HEK293 (cell line): ENCODE measurements around the gene CFAP299.

ENCODE experiments used
- ATF2 ChIP-seq: fragments of 450-650 bp; formaldehyde crosslinking; IDR thresholded peaks from 2 replicates; pipeline ENCODE4 v1.5.1; 2016; ENCODE audit warnings: missing biosample characterization, missing genetic modification characterization, low read depth
- CTCF ChIP-seq: fragments of 450-650 bp; formaldehyde crosslinking; IDR thresholded peaks from 2 replicates; pipeline ENCODE4 v1.5.1; 2016; ENCODE audit warnings: missing biosample characterization, missing genetic modification characterization
- HOXA7 ChIP-seq: sonication (generic); formaldehyde crosslinking; IDR thresholded peaks from 2 replicates; pipeline ENCODE4 v1.8.1; 2022; ENCODE audit warnings: missing genetic modification reagents, borderline replicate concordance
- KLF16 ChIP-seq: fragments of 450-650 bp; formaldehyde crosslinking; IDR thresholded peaks from 2 replicates; pipeline ENCODE4 v1.5.1; 2017; ENCODE audit warnings: missing biosample characterization, missing genetic modification characterization
- MZF1 ChIP-seq: fragments of 450-650 bp; formaldehyde crosslinking; IDR thresholded peaks from 2 replicates; pipeline ENCODE4 v1.5.1; 2017; ENCODE audit warnings: missing biosample characterization, missing genetic modification characterization, borderline replicate concordance
- REST ChIP-seq: fragments of 450-650 bp; formaldehyde crosslinking; IDR thresholded peaks from 2 replicates; pipeline ENCODE4 v1.5.1; 2016; ENCODE audit warnings: missing biosample characterization, missing genetic modification characterization
- ZFP37 ChIP-seq: fragments of 450-650 bp; formaldehyde crosslinking; IDR thresholded peaks from 2 replicates; pipeline ENCODE4 v1.5.1; 2016; ENCODE audit warnings: missing biosample characterization, missing genetic modification characterization
- ZNF280D ChIP-seq: fragments of 450-650 bp; formaldehyde crosslinking; IDR thresholded peaks from 2 replicates; pipeline ENCODE4 v1.5.1; 2016; ENCODE audit warnings: missing biosample characterization, missing genetic modification characterization
- ZNF354C ChIP-seq: fragments of 450-650 bp; formaldehyde crosslinking; IDR thresholded peaks from 2 replicates; pipeline ENCODE4 v1.5.1; 2016; ENCODE audit warnings: missing biosample characterization, missing genetic modification characterization, low read depth, borderline replicate concordance
- ZNF391 ChIP-seq: fragments of 450-650 bp; formaldehyde crosslinking; IDR thresholded peaks from 2 replicates; pipeline ENCODE4 v1.5.1; 2016; ENCODE audit warnings: low read depth, missing biosample characterization, missing genetic modification characterization, borderline replicate concordance
- ZNF530 ChIP-seq: fragments of 450-650 bp; formaldehyde crosslinking; IDR thresholded peaks from 2 replicates; pipeline ENCODE4 v1.5.1; 2016; ENCODE audit warnings: low read depth, missing biosample characterization, missing genetic modification characterization
- ZNF639 ChIP-seq: fragments of 450-650 bp; formaldehyde crosslinking; IDR thresholded peaks from 2 replicates; pipeline ENCODE4 v1.5.1; 2016; ENCODE audit warnings: missing biosample characterization, missing genetic modification characterization

GRCh38 chr4:80710748-80711451 is 375.4 kb downstream of the CFAP299 start:
- TF ChIP-seq CTCF (tag by site-specific recombination) = no peak
- TF ChIP-seq ATF2 (tag by site-specific recombination) = no peak
- no peak for TF ChIP-seq ZNF639
- TF ChIP-seq MZF1 (tag by site-specific recombination) = no peak
- no peak for TF ChIP-seq ZFP37 (tag by site-specific recombination)
- no peak for TF ChIP-seq ZNF391 (tag by site-specific recombination)
- no peak for TF ChIP-seq HOXA7 (CRISPR knock-in tag)
- no peak for TF ChIP-seq ZNF530
- TF ChIP-seq ZNF280D (tag by site-specific recombination) = no peak
- TF ChIP-seq REST (tag by site-specific recombination) = no peak
- TF ChIP-seq ZNF354C (tag by site-specific recombination) = no peak
- TF ChIP-seq KLF16 (tag by site-specific recombination) = no peak
